Large intestine (tissue), 3 donors: ENCODE measurements around the gene ADAMTS19. TPM values are rescaled to one million over a fixed set of nuclear protein-coding genes. Genes with fewer than 3 reads are reported as not detected.

Source experiments
- DNase-seq, 2 donors: peaks; one replicate each; pipeline versions ENCODE4 v3.0.0 to v3.0.0-alpha.2; 2013
- H3K27ac ChIP-seq: one replicate; pipeline ENCODE4 v1.5.1; 2013; ENCODE audit warnings: low read length
- H3K27me3 ChIP-seq: 2 replicates; pipeline ENCODE4 v1.6.1; 2013; ENCODE audit warnings: low read length; ENCODE audit not compliant: control insufficient read depth, insufficient read depth
- H3K36me3 ChIP-seq: 2 replicates; pipeline ENCODE4 v1.6.1; 2013; ENCODE audit warnings: low read length; ENCODE audit not compliant: control insufficient read depth, insufficient read depth
- H3K4me1 ChIP-seq: one replicate; pipeline ENCODE4 v1.6.1; 2013; ENCODE audit warnings: low read length; ENCODE audit not compliant: control insufficient read depth, insufficient read depth
- H3K4me3 ChIP-seq: one replicate; pipeline ENCODE4 v1.5.1; 2013; ENCODE audit warnings: low read length
- H3K9me3 ChIP-seq: one replicate; pipeline ENCODE4 v1.6.1; 2013; ENCODE audit warnings: mild to moderate bottlenecking, low read depth, low read length, moderate library complexity; ENCODE audit not compliant: control insufficient read depth
- WGBS: methylation state at CpG from one replicate; pipeline ENCODE4 v1.1.5; 2013; ENCODE audit warnings: low lambda C conversion rate; ENCODE audit not compliant: insufficient coverage; 5-methylcytosine and 5-hydroxymethylcytosine counted together
- polyA plus RNA-seq: library from polyadenylated mRNA; unstranded; fragments of 120-200 nt; gene quantifications from one replicate; pipeline ENCODE4 v1.2.1, GENCODE V29; 2013

Gene ADAMTS19
- polyA plus RNA-seq, 1 donor, result 4.8 TPM

GRCh38 chr5:129717751-129718310 lies 257.7 kb downstream of the ADAMTS19 start:
- no peaks in the 10 kb centered on the region for H3K36me3 ChIP-seq
- H3K27ac ChIP-seq, result no peak overlapping the region
- no peaks in the 10 kb centered on the region for H3K9me3 ChIP-seq
- no peaks in the 10 kb centered on the region for H3K4me1 ChIP-seq
- H3K4me3 ChIP-seq, result no peak overlapping the region
- H3K27me3 ChIP-seq, result no peaks in the 10 kb centered on the region
- no peak for DNase-seq

- Histone ChIP-seq H3K9me3 (no peaks in the 10 kb centered on the region), H3K4me1 (no peaks in the 10 kb centered on the region), H3K27me3 (no peaks in the 10 kb centered on the region), H3K27ac (no peak overlapping the region), H3K36me3 (no peaks in the 10 kb centered on the region), H3K4me3 (no peak overlapping the region)
- peak in 1 of 2 donors; percentile 10 for DNase-seq
- WGBS, result no CpG with 5 or more reads among the region's 1 CpG
These were observed 258.5 kb downstream of the ADAMTS19 start for GRCh38 chr5:129718471-129719090.

DNA sequence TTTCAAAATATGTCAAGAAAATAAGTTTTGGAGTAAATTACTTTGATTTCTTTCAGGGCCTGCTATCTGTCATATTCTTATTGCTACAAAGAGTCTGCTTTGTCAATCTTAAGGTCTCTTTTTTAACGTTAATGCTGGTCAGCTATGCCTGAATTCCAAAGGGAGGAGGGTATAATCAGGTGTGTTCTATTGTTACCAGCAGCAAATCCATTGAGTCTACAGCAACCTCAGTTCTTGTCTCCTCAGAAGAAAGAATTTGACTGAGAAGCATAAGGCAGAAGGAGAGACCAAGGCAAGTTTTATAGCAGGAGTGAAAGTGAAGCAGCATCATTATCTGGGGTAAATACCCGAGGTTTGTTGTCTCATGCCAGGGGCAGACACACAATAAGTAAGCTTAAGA lies 264.1 kb downstream of the ADAMTS19 start:
- H3K4me1 ChIP-seq, result peaks cover 2% of the 10 kb centered on the region
- no peaks in the 10 kb centered on the region for H3K36me3 ChIP-seq
- WGBS, result no CpG with 5 or more reads among the region's 2 CpGs
- DNase-seq, result no peak
- no peak overlapping the region for H3K27ac ChIP-seq
- H3K9me3 ChIP-seq, result no peaks in the 10 kb centered on the region
- no peaks in the 10 kb centered on the region for H3K27me3 ChIP-seq
- no peak overlapping the region for H3K4me3 ChIP-seq

DNA sequence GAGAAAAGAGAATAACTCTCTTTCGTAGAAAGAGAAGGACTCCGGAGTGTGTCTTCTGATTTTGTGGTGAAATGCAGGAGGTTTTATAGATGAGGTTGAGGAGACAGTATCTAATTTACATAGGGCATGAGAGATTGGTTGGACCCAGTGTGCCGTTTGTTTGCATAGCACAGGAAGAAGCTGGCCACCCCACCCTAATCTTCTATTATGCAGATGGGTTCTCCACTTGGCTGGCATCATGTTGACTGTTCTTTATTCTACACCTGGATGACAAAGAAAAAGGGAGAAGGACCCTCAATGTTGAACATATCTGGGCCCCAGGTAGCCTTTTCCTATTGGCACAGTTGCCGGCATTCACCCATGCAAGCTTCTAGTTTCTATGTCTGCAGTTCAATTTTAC lies 264.5 kb downstream of the ADAMTS19 start:
- Histone ChIP-seq H3K27ac (no peak overlapping the region), H3K9me3 (no peaks in the 10 kb centered on the region), H3K27me3 (no peaks in the 10 kb centered on the region), H3K36me3 (no peaks in the 10 kb centered on the region), H3K4me3 (no peak overlapping the region), H3K4me1 (peaks cover 2% of the 10 kb centered on the region)
- 83% methylated on average over 1 of the region's 4 CpGs for WGBS
- DNase-seq, result no peak

DNA sequence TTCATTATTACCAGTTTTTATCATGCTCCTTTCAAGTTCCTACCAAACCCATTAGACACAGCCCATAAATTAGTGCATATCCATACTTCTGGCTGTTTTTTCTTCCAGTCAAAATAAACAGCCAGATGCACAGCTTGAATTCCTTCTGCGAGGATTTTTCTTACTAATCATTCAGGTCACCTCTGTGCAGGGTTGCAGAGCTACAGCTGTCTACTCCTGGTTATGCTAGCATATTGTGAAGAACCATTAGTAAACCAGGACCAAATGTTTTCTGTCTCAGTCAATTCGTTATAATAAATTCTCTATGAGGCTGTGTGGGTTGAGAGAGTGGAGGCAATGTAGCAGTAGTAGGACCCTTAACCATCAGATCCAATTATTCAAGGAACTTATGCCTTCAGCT lies 279.7 kb downstream of the ADAMTS19 start:
- H3K4me3 ChIP-seq, result no peak overlapping the region
- WGBS, result 100% methylated on average over 1 of the region's 2 CpGs
- H3K36me3 ChIP-seq, result no peaks in the 10 kb centered on the region
- no peaks in the 10 kb centered on the region for H3K4me1 ChIP-seq
- H3K9me3 ChIP-seq, result no peaks in the 10 kb centered on the region
- H3K27me3 ChIP-seq, result no peaks in the 10 kb centered on the region
- no peak overlapping the region for H3K27ac ChIP-seq
- no peak for DNase-seq

GRCh38 chr5:129743541-129744187 lies 283.6 kb downstream of the ADAMTS19 start:
- no peaks in the 10 kb centered on the region for H3K9me3 ChIP-seq
- H3K36me3 ChIP-seq, result no peaks in the 10 kb centered on the region
- no peak overlapping the region for H3K27ac ChIP-seq
- no peak overlapping the region for H3K4me3 ChIP-seq
- H3K4me1 ChIP-seq, result no peaks in the 10 kb centered on the region
- no peak for DNase-seq
- no CpG with 5 or more reads among the region's 2 CpGs for WGBS
- H3K27me3 ChIP-seq, result no peaks in the 10 kb centered on the region

GRCh38 chr5:129745997-129746396 lies 285.9 kb downstream of the ADAMTS19 start:
- Histone ChIP-seq H3K4me3 (no peak overlapping the region), H3K36me3 (no peaks in the 10 kb centered on the region), H3K27me3 (no peaks in the 10 kb centered on the region), H3K9me3 (no peaks in the 10 kb centered on the region), H3K4me1 (no peaks in the 10 kb centered on the region), H3K27ac (no peak overlapping the region)
- no peak for DNase-seq
- WGBS, result 100% methylated on average over 1 of the region's 4 CpGs

DNA sequence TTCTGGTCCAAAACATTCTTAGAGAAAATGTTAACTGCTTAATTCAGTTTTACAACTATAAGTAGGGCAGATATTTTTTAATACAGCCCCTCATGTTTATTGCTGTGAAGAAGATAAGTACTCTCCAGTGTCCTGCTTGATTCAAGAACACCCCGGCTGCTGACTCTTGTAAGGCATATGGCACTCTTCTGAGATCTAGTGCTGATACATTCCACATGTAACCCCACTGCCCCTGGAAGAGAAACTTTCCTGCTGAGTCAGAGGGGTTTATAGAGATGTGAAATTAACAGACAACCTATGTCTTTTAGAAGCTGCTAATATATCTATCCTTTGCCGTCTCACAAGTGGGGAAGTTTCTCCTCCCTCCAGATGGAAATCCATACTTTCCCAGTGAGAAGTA lies 286.8 kb downstream of the ADAMTS19 start:
- H3K4me1 ChIP-seq, result no peaks in the 10 kb centered on the region
- no peaks in the 10 kb centered on the region for H3K27me3 ChIP-seq
- H3K4me3 ChIP-seq, result no peak overlapping the region
- no peaks in the 10 kb centered on the region for H3K36me3 ChIP-seq
- H3K9me3 ChIP-seq, result no peaks in the 10 kb centered on the region
- 80% methylated on average over 1 of the region's 2 CpGs for WGBS
- no peak for DNase-seq
- no peak overlapping the region for H3K27ac ChIP-seq

DNA sequence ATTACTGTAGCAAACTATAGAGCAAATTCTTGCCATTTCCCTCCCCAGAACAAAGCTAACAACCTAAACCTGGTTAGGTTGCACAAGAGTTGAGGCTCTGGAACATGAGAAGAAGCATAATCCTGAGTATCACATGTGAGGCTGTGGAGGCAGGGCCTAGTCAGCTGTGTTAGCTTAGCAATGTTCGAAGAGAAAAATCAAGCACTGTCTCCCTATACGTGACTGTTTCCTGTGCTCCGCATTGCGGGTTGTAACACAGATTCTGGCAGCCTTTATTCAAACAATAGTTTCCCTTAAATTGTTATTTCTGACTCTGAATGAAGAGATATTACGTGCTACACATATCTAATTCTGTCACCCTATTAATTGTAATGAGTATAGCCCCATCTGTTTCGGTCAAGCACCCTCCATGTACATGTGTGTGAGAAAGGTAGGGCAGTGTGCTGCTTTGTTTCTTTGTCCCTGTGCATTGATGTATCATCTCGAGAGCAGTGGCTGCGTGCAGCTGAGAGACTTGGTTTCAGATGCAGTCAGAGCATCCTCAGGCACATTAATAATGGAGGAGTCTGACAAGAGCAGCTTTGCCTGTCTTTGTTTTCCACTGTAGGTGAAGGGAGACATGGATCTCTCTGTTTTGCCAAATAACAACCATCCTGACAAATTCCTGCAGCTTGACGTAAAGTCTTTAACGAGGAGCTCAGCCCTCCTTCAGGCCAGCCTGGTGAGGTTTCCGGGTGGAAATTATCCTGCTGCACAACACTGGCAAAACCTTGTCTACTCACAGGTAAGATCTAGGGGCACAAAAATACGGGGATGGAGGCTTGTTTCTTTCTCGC lies 287.7 kb downstream of the ADAMTS19 start, which contains the start of gene MINAR2:
Gene MINAR2 (plus strand): TSS at position 523 of the 836 bp plus-strand sequence. CDS start 97 bp downstream, at position 620.
- no peak for DNase-seq
- Histone ChIP-seq H3K4me3 (no peak within 1 kb of the TSS), H3K36me3 (no peaks in the 10 kb centered on the region), H3K9me3 (no peaks in the 10 kb centered on the region), H3K27ac (no peak within 1 kb of the TSS), H3K4me1 (no peaks in the 10 kb centered on the region), H3K27me3 (no peaks in the 10 kb centered on the region)
- 67% methylated on average over 2 of the region's 13 CpGs for WGBS
